ENCODE measurements around the gene PCP4. TPM values are rescaled to one million over a fixed set of nuclear protein-coding genes. Genes with fewer than 3 reads are reported as not detected.

Gene PCP4
- total and polyA plus RNA-seq, 10 of the 15 experiments (the other 5 are each of a cell fraction or from before 2014, with no cell fraction given): not detected

- TF ChIP-seq CUX1 (IDR thresholded peaks at IDR 0.05; ENCODE audit: insufficient replicate concordance, low read depth, low read length) (no peak), RAD21 (IDR thresholded peaks at IDR 0.05; ENCODE audit: insufficient read depth, low read depth, low read length) (no peak)
These were observed 16.9 kb upstream of the PCP4 start (continued) for GRCh38 chr21:39850333-39850732.

- H3K27ac ChIP-seq (ENCODE audit: control insufficient read depth, insufficient read depth): no peak overlapping the region
- no peak overlapping the region for H2AFZ ChIP-seq (ENCODE audit: control insufficient read depth, low read depth, low read length)
- WGBS (ENCODE audit: insufficient coverage, insufficient replicate concordance, low lambda C conversion rate, missing lambda C conversion rate): 44% methylated on average over 7 of the region's 7 CpGs
- BruUV-seq (replicated peaks): no TSS peak
- H3K36me3 ChIP-seq (ENCODE audit: control insufficient read depth in 2 of 2, insufficient read depth in 2 of 2, low read length in 1 of 2): no peaks in the 10 kb centered on the region
- no peaks in the 10 kb centered on the region; the same call in 2 of the 3 replicates for H3K9me3 ChIP-seq (replicated peaks; ENCODE audit: control insufficient read depth, insufficient read depth, low read length)
- POLR2A ChIA-PET: no interaction called here
- no peaks in the 10 kb centered on the region for H3K4me1 ChIP-seq (ENCODE audit: control insufficient read depth, insufficient read depth, low read length)
- intact Hi-C loops (cut with micrococcal nuclease; ENCODE audit: unreplicated experiment) (no loop called here), in situ Hi-C loops (cut with MboI) (no loop called here)
- RAD21 ChIA-PET (ENCODE audit: unreplicated experiment): no interaction called here
- SMC1A ChIA-PET (ENCODE audit: uncharacterized antibody, unreplicated experiment): no interaction called here
- H3K4me2 ChIP-seq (ENCODE audit: control insufficient read depth, insufficient read depth): no peak overlapping the region
- no peaks in the 10 kb centered on the region for H3K79me2 ChIP-seq (ENCODE audit: control insufficient read depth, insufficient read depth, low read length)
- FAIRE-seq (no peak), DNase-seq (ENCODE audit: low read depth, low spot score) (no peak), ATAC-seq (no peak)
- CTCF ChIA-PET: no interaction called here
- H3K4me3 ChIP-seq: no peak overlapping the region
- no peaks in the 10 kb centered on the region for H3K27me3 ChIP-seq (replicated peaks in 1 of 2; ENCODE audit: control insufficient read depth in 2 of 2, insufficient read depth in 2 of 2, low read length in 1 of 2)
- H4K20me1 ChIP-seq (ENCODE audit: control insufficient read depth, insufficient read depth): no peaks in the 10 kb centered on the region
- no peak overlapping the region for H3K9ac ChIP-seq (ENCODE audit: control insufficient read depth, insufficient read depth, low read length)
- no peak for TF ChIP-seq ASH2L (IDR thresholded peaks at IDR 0.05; ENCODE audit: borderline replicate concordance, low read depth)
- TF ChIP-seq TCF3 (IDR thresholded peaks at IDR 0.05; ENCODE audit: borderline replicate concordance, insufficient read depth, low read depth, low read length): no peak
- TF ChIP-seq ZNF24 (IDR thresholded peaks at IDR 0.05): no peak
- TF ChIP-seq ELK1 (IDR thresholded peaks at IDR 0.05; ENCODE audit: low read depth, low read length): no peak
- TF ChIP-seq NKRF (conservative IDR thresholded peaks at IDR 0.05): no peak
- TF ChIP-seq MTA3 (IDR thresholded peaks at IDR 0.05; ENCODE audit: borderline replicate concordance, low read length): no peak
- no peak for TF ChIP-seq CEBPB (IDR thresholded peaks at IDR 0.05; ENCODE audit: borderline replicate concordance in 1 of 2, low read depth in 2 of 2, low read length in 2 of 2)
- TF ChIP-seq SRF (IDR thresholded peaks at IDR 0.05; ENCODE audit: low read depth in 2 of 2, low read length in 2 of 2): no peak
- TF ChIP-seq IKZF1 (conservative IDR thresholded peaks at IDR 0.05): no peak
- no peak for TF ChIP-seq MXI1 (IDR thresholded peaks at IDR 0.05; ENCODE audit: low read depth, low read length)
- no peak for TF ChIP-seq TAF1 (IDR thresholded peaks at IDR 0.05; ENCODE audit: borderline replicate concordance, low read depth, low read length)
These were observed 16.1 kb upstream of the PCP4 start for GRCh38 chr21:39851002-39851618.
